OCI-LY1 (cell line): ENCODE measurements around the gene SYNE2.

Experiments
- H2AFZ ChIP-seq: fragments of 200-600 bp; sonication (generic), shearing (Covaris generic); 2 replicates; pipeline ENCODE4 v1.6.0; 2014; ENCODE audit warnings: antibody characterized with exemption, mild to moderate bottlenecking, low read length
- H3F3A ChIP-seq: fragments of 200-600 bp; sonication (generic), shearing (Covaris generic); 2 replicates; pipeline ENCODE4 v1.6.0; 2014; ENCODE audit warnings: mild to moderate bottlenecking, antibody characterized with exemption, low read length, moderate library complexity; ENCODE audit not compliant: insufficient read depth
- H3K27ac ChIP-seq: fragments of 200-600 bp; sonication (generic); 2 replicates; pipeline ENCODE4 v1.5.1; 2014; ENCODE audit warnings: low read length, mixed run types, mild to moderate bottlenecking, low read depth; ENCODE audit not compliant: poor library complexity, severe bottlenecking
- H3K27me3 ChIP-seq: fragments of 200-600 bp; sonication (generic); 2 replicates; pipeline ENCODE4 v1.6.0; 2014; ENCODE audit warnings: antibody characterized with exemption, mild to moderate bottlenecking, low read length, moderate library complexity; ENCODE audit not compliant: insufficient read depth
- H3K36me3 ChIP-seq: fragments of 200-600 bp; sonication (generic); 2 replicates; pipeline ENCODE4 v1.6.1; 2014; ENCODE audit warnings: mild to moderate bottlenecking, antibody characterized with exemption, low read length, moderate library complexity, mixed read lengths; ENCODE audit not compliant: insufficient read depth
- H3K4me1 ChIP-seq: fragments of 200-600 bp; sonication (generic); 2 replicates; pipeline ENCODE4 v1.5.1; 2014; ENCODE audit warnings: mild to moderate bottlenecking, low read length, moderate library complexity; ENCODE audit not compliant: insufficient read depth, severe bottlenecking
- H3K4me2 ChIP-seq: fragments of 200-600 bp; sonication (generic), shearing (Covaris generic); 2 replicates; pipeline ENCODE4 v1.6.1; 2014; ENCODE audit warnings: low read length
- H3K4me3 ChIP-seq: fragments of 200-600 bp; sonication (generic); 2 replicates; pipeline ENCODE4 v1.5.1; 2014; ENCODE audit warnings: low read length, low read depth, mild to moderate bottlenecking, mixed read lengths; ENCODE audit not compliant: poor library complexity, severe bottlenecking
- H3K79me2 ChIP-seq: fragments of 200-600 bp; shearing (Covaris generic); 2 replicates; pipeline ENCODE4 v1.6.1; 2016; ENCODE audit warnings: mixed run types, low read length, mixed read lengths; ENCODE audit not compliant: insufficient read depth
- H3K9ac ChIP-seq: fragments of 200-600 bp; sonication (generic), shearing (Covaris generic); 2 replicates; pipeline ENCODE4 v1.6.1; 2014; ENCODE audit warnings: mild to moderate bottlenecking, low read length, mixed read lengths
- H3K9me2 ChIP-seq: fragments of 200-600 bp; sonication (generic), shearing (Covaris generic); 2 replicates; pipeline ENCODE4 v1.6.1; 2014; ENCODE audit warnings: low read depth, mild to moderate bottlenecking, low read length, mixed read lengths
- H3K9me3 ChIP-seq: fragments of 200-600 bp; shearing (Covaris generic); 2 replicates; pipeline ENCODE4 v1.6.1; 2014; ENCODE audit warnings: low read length, mixed read lengths
- H4K20me1 ChIP-seq: fragments of 200-600 bp; sonication (generic), shearing (Covaris generic); 2 replicates; pipeline ENCODE4 v1.6.0; 2016; ENCODE audit warnings: mild to moderate bottlenecking, low read length; ENCODE audit not compliant: insufficient read depth
- EZH2 ChIP-seq: fragments of 200-600 bp; sonication (generic), shearing (Covaris generic); IDR thresholded peaks from 2 replicates; pipeline ENCODE4 v1.8.0; 2017; ENCODE audit warnings: borderline replicate concordance, mixed run types, mild to moderate bottlenecking, antibody characterized with exemption, low read length, moderate library complexity, mixed read lengths
- TF ChIP-seq, protein P1 (sequence below): fragments of 200-600 bp; sonication (generic), shearing (Covaris generic); IDR thresholded peaks from 2 replicates; pipeline ENCODE4 v1.5.1; 2017; ENCODE audit warnings: mild to moderate bottlenecking, antibody characterized with exemption, low read length, moderate library complexity, mixed read lengths

SYNE2 gene

DNA sequence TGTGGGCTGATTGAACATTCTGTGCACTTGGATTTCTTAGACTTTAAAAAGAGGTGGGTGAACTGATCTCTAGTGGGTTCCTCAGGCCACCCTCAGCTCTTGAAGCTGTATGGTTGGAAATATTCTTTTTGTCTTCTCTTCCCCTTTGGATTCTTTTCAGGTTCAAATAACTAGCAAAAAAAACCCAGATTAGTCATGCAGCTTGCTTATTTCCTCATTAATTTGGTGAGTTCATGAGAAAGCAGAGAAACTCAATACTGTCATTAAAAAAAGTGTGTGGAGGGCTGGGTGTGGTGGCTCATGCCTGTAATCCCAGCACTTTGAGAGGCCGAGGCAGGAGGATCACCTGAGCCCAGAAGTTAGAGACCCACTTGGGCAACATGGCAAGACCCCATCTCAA is 258.0 kb downstream of the SYNE2 start:
- Histone ChIP-seq H3K27me3 (no peaks in the 10 kb centered on the region), H3K27ac (peak overlapping the region; percentile 35), H3K4me3 (no peak overlapping the region), H3K9ac (no peak overlapping the region), H3K4me2 (no peak overlapping the region), H3K9me2 (no peaks in the 10 kb centered on the region), H3K79me2 (no peaks in the 10 kb centered on the region), H3K36me3 (peaks cover 34% of the 10 kb centered on the region; the same call in 1 of the 2 replicates), H3K4me1 (peaks cover 39% of the 10 kb centered on the region), H2AFZ (no peak overlapping the region), H4K20me1 (no peaks in the 10 kb centered on the region), H3F3A (no peaks in the 10 kb centered on the region), H3K9me3 (no peaks in the 10 kb centered on the region)
- no peak for TF ChIP-seq EZH2
- TF ChIP-seq, protein P1, sequence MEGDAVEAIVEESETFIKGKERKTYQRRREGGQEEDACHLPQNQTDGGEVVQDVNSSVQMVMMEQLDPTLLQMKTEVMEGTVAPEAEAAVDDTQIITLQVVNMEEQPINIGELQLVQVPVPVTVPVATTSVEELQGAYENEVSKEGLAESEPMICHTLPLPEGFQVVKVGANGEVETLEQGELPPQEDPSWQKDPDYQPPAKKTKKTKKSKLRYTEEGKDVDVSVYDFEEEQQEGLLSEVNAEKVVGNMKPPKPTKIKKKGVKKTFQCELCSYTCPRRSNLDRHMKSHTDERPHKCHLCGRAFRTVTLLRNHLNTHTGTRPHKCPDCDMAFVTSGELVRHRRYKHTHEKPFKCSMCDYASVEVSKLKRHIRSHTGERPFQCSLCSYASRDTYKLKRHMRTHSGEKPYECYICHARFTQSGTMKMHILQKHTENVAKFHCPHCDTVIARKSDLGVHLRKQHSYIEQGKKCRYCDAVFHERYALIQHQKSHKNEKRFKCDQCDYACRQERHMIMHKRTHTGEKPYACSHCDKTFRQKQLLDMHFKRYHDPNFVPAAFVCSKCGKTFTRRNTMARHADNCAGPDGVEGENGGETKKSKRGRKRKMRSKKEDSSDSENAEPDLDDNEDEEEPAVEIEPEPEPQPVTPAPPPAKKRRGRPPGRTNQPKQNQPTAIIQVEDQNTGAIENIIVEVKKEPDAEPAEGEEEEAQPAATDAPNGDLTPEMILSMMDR, result no peak

DNA sequence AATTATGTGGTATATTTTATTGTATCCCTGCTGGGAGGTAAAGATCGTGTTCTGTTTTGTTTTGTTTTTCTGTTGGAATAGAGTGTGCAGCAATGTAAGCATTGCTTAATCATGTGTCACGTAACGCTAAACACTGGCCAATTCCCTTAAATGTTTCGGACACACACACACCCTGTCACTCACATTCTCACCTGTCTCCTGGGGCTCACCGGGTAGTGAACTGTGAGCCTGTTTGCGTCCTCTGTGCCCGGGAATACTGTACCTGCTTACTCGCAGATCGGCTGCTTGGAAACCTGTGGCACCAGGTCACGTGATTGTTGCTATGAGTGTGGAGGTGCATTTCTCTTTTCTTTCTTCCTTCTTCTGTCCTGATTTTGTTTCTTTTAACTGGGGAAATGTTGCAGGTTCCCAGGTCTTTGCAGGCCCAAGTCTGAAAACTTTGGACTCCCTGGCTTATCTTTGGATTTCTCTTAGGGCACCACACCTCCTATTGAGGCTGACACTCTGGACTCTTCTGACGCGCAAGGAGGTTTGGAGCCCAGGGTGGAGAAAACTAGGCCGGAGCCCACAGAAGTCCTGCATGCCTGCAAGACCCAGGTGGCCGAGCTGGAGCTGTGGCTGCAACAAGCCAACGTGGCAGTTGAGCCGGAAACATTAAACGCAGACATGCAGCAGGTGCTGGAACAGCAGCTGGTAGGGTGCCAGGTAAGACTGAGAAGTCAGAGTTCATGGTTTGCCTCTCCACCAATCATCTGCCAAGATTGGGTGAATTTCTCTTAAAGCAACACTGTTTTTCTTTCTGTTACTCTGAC is 260.3 kb downstream of the SYNE2 start:
- H3K9me3 ChIP-seq, result no peaks in the 10 kb centered on the region
- peak overlapping the region; percentile 87 for H3K27ac ChIP-seq
- no peaks in the 10 kb centered on the region for H3F3A ChIP-seq
- peaks cover 22% of the 10 kb centered on the region; the same call in 1 of the 2 replicates for H3K36me3 ChIP-seq
- H3K4me2 ChIP-seq, result peak overlapping the region; percentile 45; the same call in 1 of the 2 replicates
- H3K9me2 ChIP-seq, result no peaks in the 10 kb centered on the region
- no peaks in the 10 kb centered on the region for H4K20me1 ChIP-seq
- peak overlapping the region; percentile 32; the same call in 1 of the 2 replicates for H3K9ac ChIP-seq
- no peaks in the 10 kb centered on the region for H3K79me2 ChIP-seq
- H3K27me3 ChIP-seq, result no peaks in the 10 kb centered on the region
- TF ChIP-seq EZH2, result no peak
- TF ChIP-seq, protein P1, result no peak
- H2AFZ ChIP-seq, result no peak overlapping the region
- peak overlapping the region; percentile 39 for H3K4me3 ChIP-seq
- peaks cover 39% of the 10 kb centered on the region for H3K4me1 ChIP-seq

DNA sequence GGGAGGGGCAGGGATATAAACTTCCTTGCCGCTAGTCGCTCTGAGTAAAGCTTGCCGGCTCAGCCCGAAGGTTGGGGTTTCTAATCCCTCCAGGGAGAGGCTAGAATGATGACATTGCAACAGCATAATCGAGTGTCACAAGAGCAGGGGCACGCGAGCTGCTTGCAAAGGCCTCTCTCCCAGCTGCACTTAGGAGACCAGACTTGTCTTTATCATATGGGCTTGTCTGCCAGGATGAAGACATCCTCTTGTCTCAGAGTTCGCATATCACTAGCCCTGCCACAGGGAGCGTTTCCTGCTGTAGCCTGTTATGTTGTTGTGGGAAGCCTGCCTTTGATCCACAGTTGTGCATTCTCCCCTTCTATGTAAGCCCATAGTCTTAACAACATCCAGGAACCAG is 261.4 kb downstream of the SYNE2 start:
- H3K27ac ChIP-seq, result peak overlapping the region; percentile 87
- H3K36me3 ChIP-seq, result peaks cover 22% of the 10 kb centered on the region; the same call in 1 of the 2 replicates
- no peaks in the 10 kb centered on the region for H4K20me1 ChIP-seq
- H3F3A ChIP-seq, result no peaks in the 10 kb centered on the region
- no peaks in the 10 kb centered on the region for H3K9me2 ChIP-seq
- H3K4me1 ChIP-seq, result peaks cover 39% of the 10 kb centered on the region
- H3K9me3 ChIP-seq, result no peaks in the 10 kb centered on the region
- no peak overlapping the region for H3K4me2 ChIP-seq
- no peak overlapping the region for H2AFZ ChIP-seq
- peak overlapping the region; percentile 12 for H3K9ac ChIP-seq
- no peaks in the 10 kb centered on the region for H3K79me2 ChIP-seq
- no peak overlapping the region for H3K4me3 ChIP-seq
- H3K27me3 ChIP-seq, result no peaks in the 10 kb centered on the region
- no peak for TF ChIP-seq EZH2
- TF ChIP-seq, protein P1, result no peak
